CD4-positive, alpha-beta T cell (primary cell): Measurements from ENCODE around the gene CCDC194. TPM values are rescaled to one million over a fixed set of nuclear protein-coding genes. Genes with fewer than 3 reads are reported as not detected.
A peak's percentile ranks its signal among the peaks of the same experiment; 100 is the strongest.

Experiments
- ATAC-seq: fragments of 200-7000 bp; cut with Tn5 transposase; one replicate; pipeline ENCODE4 v1.10.0; 2022; ENCODE audit warnings: mild to moderate bottlenecking; ENCODE audit not compliant: poor library complexity
- CTCF ChIA-PET: fragments of 350-600 bp; sonication (Branson Sonifier 250); formaldehyde crosslinking; loops from one replicate; lab custom pipeline; 2021; ENCODE audit warnings: antibody characterized with exemption, inconsistent platforms; lab: Charles Lee
- POLR2A ChIA-PET: fragments of 350-600 bp; sonication (Branson Sonifier 250); formaldehyde crosslinking; loops from one replicate; lab custom pipeline; 2021; ENCODE audit warnings: antibody characterized with exemption, inconsistent platforms; lab: Charles Lee
- DNase-seq, 14 experiments: peaks; one replicate each; pipeline ENCODE4 v3.0.0-alpha.2; 2013 to 2020; ENCODE audit warnings: mixed read lengths in 2 of 14
- H3K27ac ChIP-seq, 2 donors: one replicate each; pipeline versions ENCODE4 v1.5.1 to v1.7.0; 2013; ENCODE audit warnings: low read length in 2 of 2, low read depth in 1 of 2, mild to moderate bottlenecking in 1 of 2
- H3K27me3 ChIP-seq, 2 experiments: 1 replicate in 1 of 2; 2 replicates in 1 of 2; pipeline versions ENCODE4 v1.6.1 to v1.7.0; 2013; ENCODE audit warnings: low read length in 2 of 2, control low read depth in 1 of 2, mild to moderate bottlenecking in 1 of 2, moderate library complexity in 1 of 2; ENCODE audit not compliant: insufficient read depth in 2 of 2, control insufficient read depth in 1 of 2
- H3K36me3 ChIP-seq: one replicate; pipeline ENCODE4 v1.6.1; 2013; ENCODE audit warnings: low read length, control low read depth; ENCODE audit not compliant: insufficient read depth
- H3K4me1 ChIP-seq: one replicate; pipeline ENCODE4 v1.6.1; 2013; ENCODE audit warnings: low read length, control low read depth; ENCODE audit not compliant: insufficient read depth
- H3K4me3 ChIP-seq: one replicate; pipeline ENCODE4 v1.5.1; 2013; ENCODE audit warnings: mild to moderate bottlenecking, low read length, moderate library complexity
- H3K9me3 ChIP-seq, 2 experiments: 1 replicate in 1 of 2; 2 replicates in 1 of 2; pipeline versions ENCODE4 v1.6.1 to v1.7.0; 2013; ENCODE audit warnings: low read length in 2 of 2, mild to moderate bottlenecking in 2 of 2, control low read depth in 1 of 2, moderate library complexity in 1 of 2; ENCODE audit not compliant: control insufficient read depth in 1 of 2, insufficient read depth in 1 of 2
- H3K27ac Mint-ChIP-seq: one replicate; pipeline ENCODE4 v1.8.0; 2020; ENCODE audit warnings: mixed read lengths
- H3K27me3 Mint-ChIP-seq: one replicate; pipeline ENCODE4 v1.8.0; 2021; ENCODE audit warnings: mixed read lengths
- H3K36me3 Mint-ChIP-seq: one replicate; pipeline ENCODE4 v1.8.0; 2021; ENCODE audit warnings: low read depth, mixed read lengths
- H3K4me1 Mint-ChIP-seq: one replicate; pipeline ENCODE4 v1.8.0; 2021; ENCODE audit warnings: low read depth, mixed read lengths
- H3K4me3 Mint-ChIP-seq: one replicate; pipeline ENCODE4 v1.8.0; 2020; ENCODE audit warnings: mild to moderate bottlenecking, mixed read lengths
- H3K9me3 Mint-ChIP-seq: one replicate; pipeline ENCODE4 v1.8.0; 2020; ENCODE audit warnings: mixed read lengths
- CTCF ChIP-seq: fragments of 200-600 bp; IDR thresholded peaks from one replicate; pipeline ENCODE4 v1.8.0; 2022; ENCODE audit warnings: antibody characterized with exemption, mild to moderate bottlenecking
- intact Hi-C, 2 experiments: fragments of 100-400 bp; cut with DNase I in 1 of 2; cut with micrococcal nuclease in 1 of 2; formaldehyde crosslinking; loops; one replicate each; pipeline versions ENCODE4 v1.15.1 to v1.9.0; 2023 to 2025; cut with DNase I, micrococcal nuclease
- total RNA-seq, 174 experiments: library from RNA in 2 of 174; stranded (reverse) in 2 of 174; gene quantifications; one replicate each; pipeline ENCODE4 v1.2.3 and lab custom pipeline; 2021 to 2026

CCDC194 gene
- total RNA-seq, 2 experiments from 2014 or later = not detected

GRCh38 chr19:17347361-17347760 is 46.6 kb downstream of the CCDC194 start:
- ChIA-PET CTCF (interaction anchor here (0.6 kb wide), 1 partner anchor 840 kb away, joined by 3 read pairs; no protein-coding TSS in a partner anchor), POLR2A (no interaction called here)
- no peaks in the 10 kb centered on the region for H3K36me3 ChIP-seq
- H3K4me3 ChIP-seq = no peak overlapping the region
- H3K4me1 ChIP-seq = peaks cover 14% of the 10 kb centered on the region
- Mint-ChIP-seq H3K27ac (no peak overlapping the region), H3K9me3 (no peaks in the 10 kb centered on the region), H3K4me3 (no peak overlapping the region), H3K27me3 (peaks cover 45% of the 10 kb centered on the region), H3K4me1 (peaks cover 5% of the 10 kb centered on the region), H3K36me3 (no peaks in the 10 kb centered on the region)
- DNase-seq = no peak
- peaks cover 2 to 18% of the 10 kb centered on the region in 2 experiments for H3K27me3 ChIP-seq
- no peak for ATAC-seq
- intact Hi-C loops = no loop called here
- TF ChIP-seq CTCF = no peak
- H3K27ac ChIP-seq = no peak overlapping the region
- no peaks in the 10 kb centered on the region for H3K9me3 ChIP-seq

- peaks cover 5% of the 10 kb centered on the region for H3K4me1 Mint-ChIP-seq
- no peak overlapping the region for H3K27ac Mint-ChIP-seq
- no peaks in the 10 kb centered on the region for H3K9me3 Mint-ChIP-seq
- H3K27me3 Mint-ChIP-seq = peaks cover 37% of the 10 kb centered on the region
- H3K36me3 ChIP-seq = peaks cover 5% of the 10 kb centered on the region
- ATAC-seq (peak; percentile 98), DNase-seq (peak; percentile 52 to 87 (median 72))
- H3K9me3 ChIP-seq = no peaks in the 10 kb centered on the region
- H3K4me3 ChIP-seq = no peak overlapping the region
- H3K36me3 Mint-ChIP-seq = peaks cover 5% of the 10 kb centered on the region
- H3K27ac ChIP-seq = no peak overlapping the region
- ChIA-PET CTCF (no interaction called here), POLR2A (no interaction called here)
- peak overlapping the region; percentile 34 for H3K4me3 Mint-ChIP-seq
- TF ChIP-seq CTCF = peak; percentile 97
- intact Hi-C loops = loop anchor here (1.0 kb wide), 4 partner anchors 40 to 120 kb away; no protein-coding TSS in a partner anchor
- H3K4me1 ChIP-seq = peaks cover 10% of the 10 kb centered on the region
- H3K27me3 ChIP-seq = peaks cover 2 to 18% of the 10 kb centered on the region in 2 experiments
Measured at GRCh38 chr19:17346109-17346671, 47.8 kb downstream of the CCDC194 start.

GRCh38 chr19:17341845-17342244 is 52.2 kb downstream of the CCDC194 start:
- H3K27me3 Mint-ChIP-seq = no peaks in the 10 kb centered on the region
- POLR2A ChIA-PET = no interaction called here
- intact Hi-C loops = no loop called here

More at GRCh38 chr19:17341845-17342244, 52.2 kb downstream of the CCDC194 start:
- Mint-ChIP-seq H3K9me3 (no peaks in the 10 kb centered on the region), H3K4me1 (peaks cover 12% of the 10 kb centered on the region), H3K36me3 (peaks cover 11% of the 10 kb centered on the region), H3K4me3 (no peak overlapping the region), H3K27ac (no peak overlapping the region)
- Histone ChIP-seq H3K4me3 (no peak overlapping the region), H3K36me3 (peaks cover 7% of the 10 kb centered on the region), H3K4me1 (peaks cover 23% of the 10 kb centered on the region), H3K9me3 (no peaks in the 10 kb centered on the region), H3K27me3 (no peaks in the 10 kb centered on the region), H3K27ac (no peak overlapping the region)
- DNase-seq (no peak), ATAC-seq (no peak)
- TF ChIP-seq CTCF = no peak
- CTCF ChIA-PET = interaction anchor here (0.7 kb wide), 1 partner anchor 49 kb away, joined by 3 read pairs; no protein-coding TSS in a partner anchor
